Adrenal gland (tissue), 12 donors: Measurements from ENCODE around the gene CPA4. TPM values are rescaled to one million over a fixed set of nuclear protein-coding genes. Genes with fewer than 3 reads are reported as not detected.

ENCODE experiments used
- DNase-seq, 7 donors: peaks; one replicate each; pipeline ENCODE4 v3.0.0-alpha.2; 2019 to 2020
- H3K27ac ChIP-seq, 5 donors: fragments of 200-600 bp; sonication (generic) in 4 of 5; 1 replicate in 3 of 5; 2 replicates in 2 of 5; pipeline versions ENCODE4 v1.5.1 to v1.8.0; 2016 to 2020; ENCODE audit warnings: mild to moderate bottlenecking in 1 of 5
- H3K27me3 ChIP-seq: fragments of 200-600 bp; 2 replicates; pipeline ENCODE4 v1.8.0; 2021
- H3K36me3 ChIP-seq, 2 donors: fragments of 200-600 bp; replicated peaks in 1 of 2; 1 replicate in 1 of 2; 2 replicates in 1 of 2; pipeline versions ENCODE4 v1.5.1 to v1.8.0; 2018 to 2022
- H3K4me1 ChIP-seq, 2 donors: fragments of 200-600 bp; replicated peaks in 1 of 2; 1 replicate in 1 of 2; 2 replicates in 1 of 2; pipeline versions ENCODE4 v1.5.1 to v1.8.0; 2018 to 2021
- H3K4me3 ChIP-seq, 4 donors: fragments of 200-600 bp; sonication (generic) in 3 of 4; one replicate each; pipeline ENCODE4 v1.5.1; 2016 to 2018
- H3K9me3 ChIP-seq, 3 donors: fragments of 200-600 bp; sonication (generic) in 1 of 3; replicated peaks in 1 of 3; 1 replicate in 2 of 3; 2 replicates in 1 of 3; pipeline versions ENCODE4 v1.5.1 to v1.8.0; 2016 to 2021
- CTCF ChIP-seq, 6 experiments: fragments of 450-650 bp in 4 of 6; fragments of 200-600 bp in 2 of 6; sonication (generic) in 1 of 6; IDR thresholded peaks; 1 replicate in 5 of 6; 2 replicates in 1 of 6; pipeline versions ENCODE4 v1.5.1 to v1.8.0; 2016 to 2021; ENCODE audit warnings: antibody characterized with exemption in 6 of 6, mild to moderate bottlenecking in 2 of 6, moderate library complexity in 1 of 6
- POLR2A ChIP-seq, 2 donors: fragments of 450-650 bp; IDR thresholded peaks; one replicate each; pipeline ENCODE4 v1.6.1; 2017; ENCODE audit warnings: antibody characterized with exemption in 2 of 2, mild to moderate bottlenecking in 2 of 2, moderate library complexity in 1 of 2
- WGBS, 4 donors: extraction: QIAGEN DNeasy Blood & Tissue Kit in 2 of 4; methylation state at CpG; one replicate each; pipeline versions ENCODE4 v1.1.5 to v1.1.7; 2013 to 2017; 5-methylcytosine and 5-hydroxymethylcytosine counted together
- intact Hi-C, 2 donors: fragments of 100-400 bp; cut with DNase I; formaldehyde crosslinking; loops; one replicate each; pipeline versions ENCODE4 v1.14.1 to v1.15.0; 2022 to 2023
- polyA plus RNA-seq, 3 donors: library from polyadenylated mRNA; stranded (reverse); fragments of 200-250 nt in 2 of 3; fragments of 350-450 nt in 1 of 3; fragmentation: Illumina TruSeq in 1 of 3; extraction: RNeasy Lipid Tissue Mini Kit (QIAGEN cat#74804) in 1 of 3; gene quantifications; one replicate each; pipeline ENCODE4 v1.2.3, GENCODE V29; 2013 to 2014
- total RNA-seq, 9 donors: library from RNA; depleted of rRNA in 4 of 9; stranded (reverse); fragments of >200 nt in 4 of 9; fragments of 120-200 nt in 1 of 9; fragmentation: NEBNext Ultra II Directional in 1 of 9; extraction: Animal tissue kit (Norgen Biotek cat#: 25700) in 1 of 9; gene quantifications; one replicate each; pipeline versions ENCODE4 v1.1.0 to v1.2.4, GENCODE V29; 2013 to 2023
- donor health status: healthy with polysubstance abuse.
- donor health status: Bipolar disorder and iron deficiency.
- donor health status: DM: yes; HTN: yes; CAD: no.
- donor health status: DM: no; HTN: no; CAD: no.
- donor health status: DM: no; HTN: no; CAD: no.
- donor health status: DM: yes; HTN: yes; CAD: no.

CPA4 gene
- total and polyA plus RNA-seq, 12 donors = 0.55 to 26.7 (median 2.4) TPM; not detected in 1

GRCh38 chr7:130263130-130263529 is 29.8 kb upstream of the CPA4 start:
- TF ChIP-seq CTCF (IDR thresholded peaks at IDR 0.05) (no peak), POLR2A (IDR thresholded peaks at IDR 0.05) (no peak)
- Histone ChIP-seq H3K27me3 (no peaks in the 10 kb centered on the region), H3K4me1 (no peaks in the 10 kb centered on the region), H3K4me3 (no peak overlapping the region), H3K36me3 (no peaks in the 10 kb centered on the region), H3K9me3 (no peaks in the 10 kb centered on the region), H3K27ac (no peak overlapping the region)
- WGBS, 4 donors = 60 to 83% (median 69%) methylated on average over 2 of the region's 2 CpGs
- intact Hi-C loops = no loop called here
- DNase-seq = no peak

GRCh38 chr7:130266258-130266960 is 26.6 kb upstream of the CPA4 start, which contains the start of gene CPA2:
Gene CPA2, plus strand, starts transcription at chr7:130266863. Its CDS starts 19 bp downstream, at chr7:130266882.
- H3K4me1 ChIP-seq = no peaks in the 10 kb centered on the region
- H3K27me3 ChIP-seq = no peaks in the 10 kb centered on the region
- WGBS, 4 donors = 86 to 94% (median 88%) methylated on average over 3 of the region's 3 CpGs
- no peak for TF ChIP-seq CTCF (IDR thresholded peaks at IDR 0.05)
- TF ChIP-seq POLR2A (IDR thresholded peaks at IDR 0.05) = no peak
- intact Hi-C loops = no loop called here
- H3K4me3 ChIP-seq = no peak within 1 kb of the TSS
- H3K27ac ChIP-seq = no peak within 1 kb of the TSS
- no peaks in the 10 kb centered on the region for H3K36me3 ChIP-seq
- DNase-seq = no peak
- no peaks in the 10 kb centered on the region for H3K9me3 ChIP-seq

- no peaks in the 10 kb centered on the region for H3K27me3 ChIP-seq
- H3K27ac ChIP-seq = no peak overlapping the region
- no peaks in the 10 kb centered on the region for H3K36me3 ChIP-seq
- 82 to 100% (median 95%) methylated on average over 1 of the region's 1 CpG for WGBS, 4 donors
- TF ChIP-seq POLR2A (IDR thresholded peaks at IDR 0.05) = no peak
- no peak for TF ChIP-seq CTCF (IDR thresholded peaks at IDR 0.05)
- no peak for DNase-seq
- intact Hi-C loops = no loop called here
- H3K9me3 ChIP-seq = no peaks in the 10 kb centered on the region
- H3K4me3 ChIP-seq = no peak overlapping the region
- H3K4me1 ChIP-seq = no peaks in the 10 kb centered on the region
These were observed 26.0 kb upstream of the CPA4 start for GRCh38 chr7:130266961-130267321.

- Histone ChIP-seq H3K4me3 (no peak overlapping the region), H3K36me3 (no peaks in the 10 kb centered on the region), H3K27me3 (no peaks in the 10 kb centered on the region), H3K4me1 (peaks cover 0 to 4% of the 10 kb centered on the region in 2 donors), H3K9me3 (no peaks in the 10 kb centered on the region), H3K27ac (no peak overlapping the region)
- 81 to 89% (median 86%) methylated on average over 6 of the region's 6 CpGs for WGBS, 4 donors
- DNase-seq = no peak
- no peak for TF ChIP-seq CTCF (IDR thresholded peaks at IDR 0.05)
- no peak for TF ChIP-seq POLR2A (IDR thresholded peaks at IDR 0.05)
- intact Hi-C loops = no loop called here
These were observed 24.3 kb upstream of the CPA4 start for GRCh38 chr7:130268463-130269317.
